HK-2 (cell line): ENCODE measurements around the gene NAV2.
"Not testable (repeated sequence)": the region's sequence is repeated elsewhere in the genome, so short reads cannot be mapped to it uniquely, and the experiment has no call there.

Experiments used
- DNase-seq: peaks from one replicate; pipeline ENCODE4 v3.0.0-alpha.2; 2018; ENCODE audit not compliant: unreplicated experiment

Gene NAV2

GRCh38 chr11:20117291-20117690, 404.7 kb downstream of the NAV2 start:
- no peak for DNase-seq

DNA sequence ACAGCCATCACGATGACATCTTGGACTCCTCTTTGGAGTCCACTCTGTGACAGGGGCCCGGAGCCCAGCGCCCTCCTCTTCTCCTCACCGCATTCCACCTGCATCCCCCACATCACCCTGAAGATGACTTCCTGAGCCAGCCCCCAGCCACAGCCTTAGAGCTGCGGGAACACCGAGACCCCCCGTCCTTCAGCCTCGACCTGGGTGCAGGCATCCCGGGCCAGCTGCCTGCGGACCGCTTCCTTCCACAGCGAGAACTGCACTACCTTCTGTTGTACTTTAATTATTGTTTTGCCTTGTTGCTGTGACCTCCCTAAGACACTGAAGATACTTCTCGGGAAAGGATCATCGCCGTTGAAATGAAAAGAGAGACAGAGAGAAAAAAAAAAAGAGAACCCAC, 405.6 kb downstream of the NAV2 start:
- no peak for DNase-seq

DNA sequence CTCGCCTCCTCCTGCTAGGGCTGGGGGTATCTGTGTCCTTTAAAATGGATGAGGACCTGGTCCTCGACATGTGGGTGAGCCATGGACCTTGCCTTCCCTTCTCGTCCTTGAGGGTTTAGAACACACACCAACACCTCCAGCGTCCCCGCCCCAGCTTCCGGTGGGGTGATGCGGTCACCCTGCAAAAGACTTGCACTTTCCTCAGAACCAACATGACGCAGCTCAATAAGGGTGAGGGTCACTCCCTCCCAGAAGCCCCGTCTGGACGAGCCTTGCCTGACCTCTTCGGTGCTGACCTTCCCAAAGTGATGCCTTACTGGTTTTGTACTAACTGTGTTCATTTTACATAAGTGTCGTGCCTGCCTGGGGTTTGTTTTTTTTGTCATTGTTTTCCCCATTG, 406.7 kb downstream of the NAV2 start:
- no peak for DNase-seq

- no peak for DNase-seq
Measured at GRCh38 chr11:20120134-20120925, 407.7 kb downstream of the NAV2 start.

DNA sequence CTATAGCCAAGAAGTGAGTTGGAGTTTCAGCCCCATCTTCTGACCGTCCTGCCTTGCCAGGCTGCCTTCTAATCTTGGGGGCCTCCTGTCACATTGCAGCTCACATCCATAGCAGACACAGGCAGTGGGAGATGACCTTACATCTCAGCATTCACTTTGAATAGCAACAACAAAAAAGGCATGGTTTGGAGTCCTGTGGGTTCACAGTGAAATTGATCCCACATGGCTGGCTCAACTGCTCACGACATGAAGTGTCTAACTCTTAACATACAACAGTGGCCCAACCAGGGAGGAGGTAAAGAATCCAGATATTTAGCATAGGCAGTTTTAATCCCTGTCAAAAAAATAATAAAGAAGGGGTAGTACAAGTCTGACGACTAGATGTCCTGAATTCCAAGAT, 409.5 kb downstream of the NAV2 start:
- no peak for DNase-seq

- DNase-seq: peak; percentile 44
Measured at GRCh38 chr11:20125927-20126326, 413.3 kb downstream of the NAV2 start.

DNA sequence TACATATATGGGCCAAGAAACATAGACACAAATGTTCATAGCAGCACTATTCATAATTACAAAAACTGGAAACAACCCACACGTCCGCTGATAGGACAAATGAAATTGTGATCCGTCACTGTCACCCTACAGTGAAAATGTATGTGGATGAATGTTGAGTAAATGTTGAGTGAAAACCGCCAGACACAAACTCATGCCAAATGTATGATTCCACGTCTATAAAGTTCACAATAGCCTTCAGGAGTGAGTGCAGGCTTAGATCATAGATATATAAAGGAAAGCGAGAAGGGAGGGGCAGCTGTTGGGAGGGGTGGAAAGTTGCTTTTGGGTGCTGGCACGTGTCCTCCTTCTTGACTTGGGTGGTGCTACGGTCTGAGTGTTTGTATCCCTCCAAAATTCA, 414.1 kb downstream of the NAV2 start:
- DNase-seq: no peak

GRCh38 chr11:20127671-20128527, 415.3 kb downstream of the NAV2 start:
- DNase-seq: peak; percentile 69

DNA sequence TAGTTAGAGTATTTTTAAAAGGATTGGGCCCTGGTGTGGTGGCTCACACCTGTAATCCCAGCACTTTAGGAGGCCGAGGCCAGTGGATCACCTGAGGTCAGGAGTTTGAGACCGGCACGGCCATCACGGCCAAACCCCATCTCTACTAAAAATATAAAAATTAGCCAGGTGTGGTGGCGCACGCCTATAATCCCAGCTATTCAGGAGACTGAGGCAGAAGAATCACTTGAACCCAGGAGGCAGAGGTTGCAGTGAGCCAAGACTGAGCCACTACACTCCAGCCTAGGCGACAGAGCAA, 415.8 kb downstream of the NAV2 start:
- DNase-seq: not testable (repeated sequence)

GRCh38 chr11:20129665-20130064, 417.0 kb downstream of the NAV2 start:
- no peak for DNase-seq

GRCh38 chr11:20131788-20132666, 419.4 kb downstream of the NAV2 start:
- DNase-seq: peak; percentile 44

- no peak for DNase-seq
Measured at GRCh38 chr11:20132667-20133039, 420.0 kb downstream of the NAV2 start.

GRCh38 chr11:20134991-20135736, 422.5 kb downstream of the NAV2 start:
- no peak for DNase-seq

GRCh38 chr11:20137637-20138036, 425.0 kb downstream of the NAV2 start:
- DNase-seq: no peak

GRCh38 chr11:20138707-20139106, 426.1 kb downstream of the NAV2 start:
- DNase-seq: no peak

- DNase-seq: no peak
Measured at GRCh38 chr11:20154381-20154780, 441.7 kb downstream of the NAV2 start.

- DNase-seq: no peak
Measured at GRCh38 chr11:20155683-20156279, 443.1 kb downstream of the NAV2 start.

- peak; percentile 7 for DNase-seq
Measured at GRCh38 chr11:20156280-20156875, 443.7 kb downstream of the NAV2 start.

- no peak for DNase-seq
Measured at GRCh38 chr11:20156876-20157613, 444.4 kb downstream of the NAV2 start.

- DNase-seq: no peak
Measured at GRCh38 chr11:20157728-20158127, 445.1 kb downstream of the NAV2 start.
